ENCODE results near the gene CADPS.

The CADPS gene

GRCh38 chr3:62373215-62373614 lies 502.0 kb downstream of the CADPS start, which contains the start of gene FEZF2:
Gene FEZF2, minus strand, starts transcription at chr3:62373550. Its CDS starts 682 bp downstream, at chr3:62372868.
- H3K27me3 ChIP-seq (ENCODE audit: insufficient read depth, low read length, poor library complexity, severe bottlenecking) = no peaks in the 10 kb centered on the region
- no peak within 1 kb of the TSS for H3K4me3 ChIP-seq (ENCODE audit: low read length, poor library complexity, severe bottlenecking)
- TF ChIP-seq CTCF (conservative IDR thresholded peaks at IDR 0.05; ENCODE audit: low read length) (no peak), EZH2phosphoT487 (IDR thresholded peaks at IDR 0.05; ENCODE audit: borderline replicate concordance) (no peak)
- no peaks in the 10 kb centered on the region for H3K9me3 ChIP-seq (ENCODE audit: insufficient read depth, low read depth, low read length)
- H3K9ac ChIP-seq (ENCODE audit: low read depth, low read length, poor library complexity, severe bottlenecking) = no peak within 1 kb of the TSS
- H3K36me3 ChIP-seq (ENCODE audit: insufficient read depth, low read length) = no peaks in the 10 kb centered on the region
- H3K79me2 ChIP-seq (ENCODE audit: insufficient read depth, low read length) = no peaks in the 10 kb centered on the region
- H3F3A ChIP-seq (ENCODE audit: low read depth) = no peaks in the 10 kb centered on the region
- H3K9me2 ChIP-seq (replicated peaks; ENCODE audit: low read depth, low read length) = no peaks in the 10 kb centered on the region
- no peak within 1 kb of the TSS for H2AFZ ChIP-seq (ENCODE audit: low read length)
- no peaks in the 10 kb centered on the region for H3K4me1 ChIP-seq (ENCODE audit: insufficient read depth, low read length, poor library complexity, severe bottlenecking)
- no peaks in the 10 kb centered on the region for H4K20me1 ChIP-seq (ENCODE audit: insufficient read depth, low read length, poor library complexity, severe bottlenecking)
- no peak within 1 kb of the TSS for H3K4me2 ChIP-seq (ENCODE audit: low read depth, low read length, poor library complexity, severe bottlenecking)

GRCh38 chr3:62372621-62373041 lies 502.6 kb downstream of the CADPS start:
- no peaks in the 10 kb centered on the region for H3F3A ChIP-seq (ENCODE audit: low read depth)
- H3K36me3 ChIP-seq (ENCODE audit: insufficient read depth, low read length) = no peaks in the 10 kb centered on the region
- no peaks in the 10 kb centered on the region for H3K27me3 ChIP-seq (ENCODE audit: insufficient read depth, low read length, poor library complexity, severe bottlenecking)
- H3K79me2 ChIP-seq (ENCODE audit: insufficient read depth, low read length) = no peaks in the 10 kb centered on the region
- no peak for TF ChIP-seq EZH2phosphoT487 (IDR thresholded peaks at IDR 0.05; ENCODE audit: borderline replicate concordance)
- TF ChIP-seq CTCF (conservative IDR thresholded peaks at IDR 0.05; ENCODE audit: low read length) = no peak
- no peak overlapping the region for H3K9ac ChIP-seq (ENCODE audit: low read depth, low read length, poor library complexity, severe bottlenecking)
- no peaks in the 10 kb centered on the region for H3K9me3 ChIP-seq (ENCODE audit: insufficient read depth, low read depth, low read length)
- H3K9me2 ChIP-seq (replicated peaks; ENCODE audit: low read depth, low read length) = no peaks in the 10 kb centered on the region
- H3K4me1 ChIP-seq (ENCODE audit: insufficient read depth, low read length, poor library complexity, severe bottlenecking) = no peaks in the 10 kb centered on the region
- no peaks in the 10 kb centered on the region for H4K20me1 ChIP-seq (ENCODE audit: insufficient read depth, low read length, poor library complexity, severe bottlenecking)
- no peak overlapping the region for H3K4me2 ChIP-seq (ENCODE audit: low read depth, low read length, poor library complexity, severe bottlenecking)
- no peak overlapping the region for H2AFZ ChIP-seq (ENCODE audit: low read length)
- H3K4me3 ChIP-seq (ENCODE audit: low read length, poor library complexity, severe bottlenecking) = no peak overlapping the region

- Histone ChIP-seq H4K20me1 (ENCODE audit: insufficient read depth, low read length, poor library complexity, severe bottlenecking) (no peaks in the 10 kb centered on the region), H3K9ac (ENCODE audit: low read depth, low read length, poor library complexity, severe bottlenecking) (no peak overlapping the region), H3K9me3 (ENCODE audit: insufficient read depth, low read depth, low read length) (no peaks in the 10 kb centered on the region), H3K36me3 (ENCODE audit: insufficient read depth, low read length) (no peaks in the 10 kb centered on the region), H2AFZ (ENCODE audit: low read length) (no peak overlapping the region), H3K4me2 (ENCODE audit: low read depth, low read length, poor library complexity, severe bottlenecking) (no peak overlapping the region), H3K27me3 (ENCODE audit: insufficient read depth, low read length, poor library complexity, severe bottlenecking) (no peaks in the 10 kb centered on the region), H3F3A (ENCODE audit: low read depth) (no peaks in the 10 kb centered on the region), H3K9me2 (replicated peaks; ENCODE audit: low read depth, low read length) (no peaks in the 10 kb centered on the region), H3K4me1 (ENCODE audit: insufficient read depth, low read length, poor library complexity, severe bottlenecking) (no peaks in the 10 kb centered on the region), H3K4me3 (ENCODE audit: low read length, poor library complexity, severe bottlenecking) (no peak overlapping the region), H3K79me2 (ENCODE audit: insufficient read depth, low read length) (no peaks in the 10 kb centered on the region)
- no peak for TF ChIP-seq EZH2phosphoT487 (IDR thresholded peaks at IDR 0.05; ENCODE audit: borderline replicate concordance)
- TF ChIP-seq CTCF (conservative IDR thresholded peaks at IDR 0.05; ENCODE audit: low read length) = no peak
Observed at GRCh38 chr3:62371720-62372591, 503.3 kb downstream of the CADPS start.

All from Loucy (cell line).